ENCODE data around the gene MXD3. TPM values are rescaled to one million over a fixed set of nuclear protein-coding genes. Genes with fewer than 3 reads are reported as not detected.
"Not testable (repeated sequence)": the region's sequence is repeated elsewhere in the genome, so short reads cannot be mapped to it uniquely, and the experiment has no call there.

Gene MXD3
- total RNA-seq, 1 donor from 2014 or later: 9.7 TPM

DNA sequence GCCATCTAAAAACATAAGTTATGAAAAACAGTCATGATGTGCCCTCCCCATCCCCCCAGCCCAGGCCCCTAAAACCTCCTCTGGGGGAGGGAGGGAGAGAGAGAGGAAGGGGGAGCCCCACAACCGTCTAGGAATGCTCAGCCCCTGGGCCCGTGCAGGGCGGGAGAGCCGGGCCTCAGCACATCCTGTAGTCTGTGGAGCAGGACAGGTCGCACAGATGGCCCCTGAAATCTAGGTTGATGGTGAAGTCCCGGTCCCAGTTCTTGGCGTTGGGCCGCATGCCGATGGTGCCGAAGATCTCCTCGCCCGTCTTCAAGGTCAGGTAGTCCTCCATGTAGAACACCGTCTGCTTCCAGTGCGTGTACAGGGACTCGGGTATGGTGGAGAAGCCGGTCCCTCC lies 46.3 kb downstream of the MXD3 start:
- DNase-seq (ENCODE audit: low spot score): no peak

- DNase-seq (ENCODE audit: low spot score): no peak
These were observed 47.5 kb downstream of the MXD3 start for GRCh38 chr5:177264178-177264577.

DNA sequence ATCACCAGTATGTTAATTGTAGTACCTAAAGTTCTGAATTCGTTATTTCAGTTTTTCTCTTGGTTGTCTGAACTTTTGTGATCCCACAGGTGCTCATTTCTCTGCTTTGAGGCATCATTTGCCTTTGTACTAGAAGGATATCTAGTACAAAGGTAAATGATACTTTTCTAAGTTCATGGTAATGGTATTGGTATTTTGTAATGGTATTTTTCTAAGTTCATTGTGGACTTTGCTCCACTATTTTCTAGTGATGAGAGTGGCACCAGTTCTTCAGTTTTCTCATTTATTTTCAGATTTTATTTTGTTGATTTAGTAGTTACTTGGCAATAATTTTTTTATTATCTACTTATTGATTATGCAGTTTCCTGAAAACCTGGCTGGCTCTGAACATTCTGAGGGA lies 50.2 kb downstream of the MXD3 start:
- DNase-seq (ENCODE audit: low spot score): no peak

- no peak for DNase-seq (ENCODE audit: low spot score)
These were observed 50.7 kb downstream of the MXD3 start for GRCh38 chr5:177260961-177261360.

GRCh38 chr5:177258711-177259110 lies 53.0 kb downstream of the MXD3 start:
- not testable (repeated sequence) for DNase-seq (ENCODE audit: low spot score)

Other genes with a start within 250 kb of the MXD3 start
- gene FGFR4, start 225.0 kb downstream of the MXD3 start, total RNA-seq: 233 TPM
- 82.1 TPM for gene NSD1, start 178.1 kb downstream of the MXD3 start, total RNA-seq
- gene RAB24, start 8.2 kb downstream of the MXD3 start, total RNA-seq: 61.0 TPM
- gene PRELID1, start 8.1 kb downstream of the MXD3 start, total RNA-seq: 106 TPM
- gene LMAN2, start 39.8 kb upstream of the MXD3 start, total RNA-seq: 184 TPM
- gene RGS14, start 46.0 kb upstream of the MXD3 start, total RNA-seq: 46.3 TPM
- gene SLC34A1, start 72.5 kb upstream of the MXD3 start, total RNA-seq: 0.06 TPM
- not detected for gene PFN3, start 88.8 kb upstream of the MXD3 start, total RNA-seq
- 15.3 TPM for gene F12, start 97.7 kb upstream of the MXD3 start, total RNA-seq
- gene GRK6, start 114.8 kb upstream of the MXD3 start, total RNA-seq: 39.5 TPM
- gene PRR7, start 134.9 kb upstream of the MXD3 start, total RNA-seq: 7.8 TPM
- gene DBN1, start 161.7 kb upstream of the MXD3 start, total RNA-seq: 89.0 TPM
- gene PDLIM7, start 185.7 kb upstream of the MXD3 start, total RNA-seq: 227 TPM
- 12.8 TPM for gene DOK3, start 197.9 kb upstream of the MXD3 start, total RNA-seq
- gene DDX41, start 205.1 kb upstream of the MXD3 start, total RNA-seq: 84.8 TPM
- 98.1 TPM for gene FAM193B, start 242.7 kb upstream of the MXD3 start, total RNA-seq

All from mucosa of gallbladder (tissue), 1 donor.